GM19239 (cell line): Measurements from ENCODE around the gene USP38.
"Not testable (repeated sequence)": the region's sequence is repeated elsewhere in the genome, so short reads cannot be mapped to it uniquely, and the experiment has no call there.

Experiments
- DNase-seq: peaks from one replicate; pipeline ENCODE4 v3.0.0; 2011; ENCODE audit warnings: low spot score; ENCODE audit not compliant: insufficient read length
- FAIRE-seq: peaks from 2 replicates; lab custom pipeline; 2011; peaks lifted over from hg19 to GRCh38; lab: Jason Lieb, UNC

USP38 gene

GRCh38 chr4:143254491-143255226, 69.9 kb downstream of the USP38 start:
- FAIRE-seq (no peak), DNase-seq (no peak)

GRCh38 chr4:143256456-143256855, 71.7 kb downstream of the USP38 start:
- FAIRE-seq: no peak
- DNase-seq: no peak

GRCh38 chr4:143257356-143257755, 72.6 kb downstream of the USP38 start:
- no peak for DNase-seq
- no peak for FAIRE-seq

- FAIRE-seq (no peak), DNase-seq (no peak)
Observed at GRCh38 chr4:143260750-143261149, 76.0 kb downstream of the USP38 start.

- DNase-seq: no peak
- FAIRE-seq: no peak
Observed at GRCh38 chr4:143262838-143263237, 78.1 kb downstream of the USP38 start.

- FAIRE-seq: not testable (repeated sequence)
Observed at GRCh38 chr4:143267690-143268089, 83.0 kb downstream of the USP38 start.

GRCh38 chr4:143270256-143270838, 85.6 kb downstream of the USP38 start:
- DNase-seq (no peak), FAIRE-seq (no peak)

More at GRCh38 chr4:143267690-143268089, 83.0 kb downstream of the USP38 start:
- DNase-seq: not testable (repeated sequence)
